ENCODE results near the gene NPW.

The NPW gene

DNA sequence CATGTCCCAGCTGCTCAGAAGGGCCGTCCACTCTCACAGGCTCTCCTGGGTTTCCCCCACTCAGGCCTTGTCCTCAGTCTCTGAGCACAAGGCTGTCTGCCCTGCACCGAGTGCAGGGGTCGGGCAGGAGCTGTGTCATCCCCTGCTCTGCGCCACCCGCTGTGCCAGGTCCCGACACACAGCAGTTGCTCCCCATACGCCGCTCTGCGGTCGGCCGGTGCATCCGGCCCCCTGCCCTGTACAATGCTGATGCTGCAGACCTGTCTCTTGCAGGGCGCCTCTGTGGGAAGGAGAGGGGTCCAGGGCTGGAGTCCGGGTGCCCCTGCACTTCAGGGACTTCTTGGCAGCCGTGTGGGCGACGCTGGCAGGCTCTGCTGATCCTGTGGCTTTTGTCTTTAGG lies 34.3 kb downstream of the NPW start:
- no peak for DNase-seq (ENCODE audit: low read depth)

DNA sequence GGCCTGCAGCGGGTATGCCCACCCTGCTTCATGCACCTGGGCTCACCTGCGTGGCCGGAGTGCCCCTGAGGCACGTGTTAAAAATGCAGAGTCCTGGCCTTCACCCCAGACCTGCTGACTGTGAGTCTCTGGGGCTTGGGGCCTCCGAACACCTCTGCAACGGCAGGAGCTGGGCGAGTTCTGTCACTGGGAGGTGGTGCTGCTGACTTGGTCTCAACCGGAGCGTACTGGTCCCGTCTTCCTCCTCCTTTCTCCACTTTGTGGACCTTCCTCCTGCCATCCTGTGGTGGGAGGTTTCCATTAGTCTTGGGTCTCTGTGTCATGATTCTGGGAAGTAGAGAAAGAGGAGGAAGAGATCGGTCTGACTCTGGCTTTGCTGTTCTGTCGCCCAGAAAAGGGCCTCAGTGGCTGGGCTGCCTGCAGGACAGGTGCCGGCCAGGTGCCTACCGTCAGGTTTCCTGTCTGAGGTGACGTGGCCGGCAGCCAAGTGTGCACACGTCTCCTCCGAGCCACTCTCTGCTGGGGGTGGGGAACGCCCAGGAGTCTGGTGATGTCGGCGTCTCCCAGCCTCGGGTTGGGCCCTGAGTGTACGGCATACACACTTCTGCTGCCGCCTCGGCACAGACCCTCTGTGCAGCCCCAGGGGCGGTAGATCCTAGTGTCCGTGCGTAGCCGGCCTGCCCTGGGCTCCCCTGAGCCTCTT lies 35.1 kb downstream of the NPW start:
- DNase-seq (ENCODE audit: low read depth) = no peak

DNA sequence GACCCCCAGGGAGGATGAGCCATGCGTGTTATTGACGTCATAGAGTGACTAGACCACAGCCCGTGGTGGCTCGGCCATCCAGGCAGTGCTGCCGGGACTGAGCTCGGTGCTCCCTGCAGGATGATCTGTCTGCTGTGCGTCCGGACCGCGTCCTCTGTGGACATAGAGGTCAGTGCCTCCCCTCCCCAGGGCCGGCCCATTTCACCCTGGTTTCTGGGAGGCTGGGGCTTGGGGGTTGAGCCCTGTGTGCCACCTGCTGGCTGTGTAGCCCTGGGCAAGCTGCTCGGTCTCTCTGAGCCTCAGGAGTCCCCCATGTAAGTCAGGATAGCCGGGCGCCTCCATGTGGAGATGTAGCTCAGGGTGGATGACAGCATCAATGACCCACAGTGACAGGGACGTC lies 36.5 kb downstream of the NPW start:
- DNase-seq (ENCODE audit: low read depth) = peak; percentile 25

DNA sequence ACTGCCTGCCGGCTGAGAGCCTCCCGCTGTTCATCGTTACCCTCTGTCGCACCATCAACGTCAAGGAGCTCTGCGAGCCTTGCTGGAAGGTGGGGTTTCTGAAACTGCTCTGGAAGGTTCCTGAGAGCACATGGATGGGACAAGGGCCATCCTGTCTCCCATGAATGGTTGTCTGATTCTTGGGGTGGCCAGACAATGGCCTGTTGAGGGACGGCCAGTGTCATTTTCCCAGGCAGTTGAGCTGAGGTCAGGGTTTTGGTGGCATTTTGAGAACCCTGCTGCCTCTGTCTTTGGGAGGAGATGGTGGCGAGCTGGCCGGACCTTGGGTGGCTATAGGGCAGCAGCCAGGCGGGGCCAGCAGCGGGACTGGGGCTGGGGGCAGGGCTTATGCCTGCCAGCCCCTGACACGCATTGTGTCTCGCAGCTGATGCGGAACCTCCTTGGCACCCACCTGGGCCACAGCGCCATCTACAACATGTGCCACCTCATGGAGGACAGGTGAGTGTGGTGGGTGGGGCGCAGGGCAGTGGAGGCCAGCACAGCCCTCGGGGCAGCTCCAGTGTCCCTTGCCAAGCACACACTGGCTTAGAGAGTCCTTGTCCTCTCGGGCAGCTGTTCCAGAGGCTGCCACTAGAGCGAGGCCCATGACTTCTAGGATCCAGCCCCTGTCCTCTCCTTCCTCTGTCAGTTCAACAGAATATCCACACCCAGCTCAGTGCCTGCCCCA lies 37.3 kb downstream of the NPW start:
- DNase-seq (ENCODE audit: low read depth) = peak; percentile 25

DNA sequence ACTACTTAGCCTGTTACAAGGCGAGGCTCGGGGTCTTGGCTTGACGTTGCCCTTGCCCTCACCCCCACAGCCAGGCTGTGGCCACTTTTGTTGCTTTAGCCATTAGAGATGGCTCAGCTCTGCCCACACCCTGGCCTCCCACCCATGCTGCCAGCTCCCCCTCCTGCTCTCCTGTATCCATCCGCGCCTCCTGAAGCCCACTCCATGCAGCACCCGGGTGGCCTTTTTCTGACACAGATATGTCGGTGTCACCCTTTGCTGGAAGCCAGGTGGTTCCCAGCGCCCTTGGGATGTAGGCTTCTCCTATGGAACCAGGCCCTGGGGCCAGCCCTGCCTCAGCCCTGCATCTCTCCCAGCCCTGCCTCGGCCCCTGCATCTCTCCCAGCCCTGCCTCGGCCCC lies 37.9 kb downstream of the NPW start:
- no peak for DNase-seq (ENCODE audit: low read depth)

DNA sequence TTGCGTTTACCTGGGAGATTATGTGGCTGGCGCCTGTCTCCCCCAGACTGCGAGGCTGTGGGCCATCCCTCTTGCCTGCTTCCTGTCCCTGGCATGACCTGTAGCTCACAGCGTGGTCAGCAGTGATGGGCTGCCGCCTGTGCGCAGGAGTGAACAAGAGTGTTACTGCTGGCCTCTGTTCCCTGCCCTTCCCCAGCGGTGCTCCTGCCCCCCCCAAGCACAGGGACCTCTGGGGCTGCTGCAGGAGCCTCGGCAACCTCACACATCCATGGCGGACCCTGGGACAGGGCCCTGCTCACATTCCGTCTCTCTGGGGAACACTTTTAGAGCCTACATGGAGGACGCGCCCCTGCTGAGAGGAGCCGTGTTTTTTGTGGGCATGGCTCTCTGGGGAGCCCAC lies 38.8 kb downstream of the NPW start:
- DNase-seq (ENCODE audit: low read depth) = no peak

DNA sequence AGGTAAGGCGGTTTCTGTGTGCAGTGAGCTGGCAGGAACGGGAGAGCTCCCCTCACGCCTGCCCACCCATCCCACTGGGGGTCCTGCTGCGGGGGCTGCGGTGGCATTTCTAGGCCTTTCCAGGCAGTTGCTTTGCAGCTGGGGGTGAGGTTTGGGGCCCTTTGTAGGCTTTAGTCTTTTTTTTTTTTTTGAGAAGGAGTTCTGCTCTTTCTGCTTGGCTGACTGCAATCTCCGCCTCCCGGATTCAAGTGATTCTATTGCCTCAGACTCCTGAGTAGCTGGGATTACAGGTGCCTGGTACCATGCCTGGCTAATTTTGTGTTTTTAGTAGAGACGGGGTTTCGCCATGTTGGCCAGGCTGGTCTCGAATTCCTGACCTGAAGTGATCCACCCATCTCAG lies 39.3 kb downstream of the NPW start:
- DNase-seq (ENCODE audit: low read depth) = no peak

DNA sequence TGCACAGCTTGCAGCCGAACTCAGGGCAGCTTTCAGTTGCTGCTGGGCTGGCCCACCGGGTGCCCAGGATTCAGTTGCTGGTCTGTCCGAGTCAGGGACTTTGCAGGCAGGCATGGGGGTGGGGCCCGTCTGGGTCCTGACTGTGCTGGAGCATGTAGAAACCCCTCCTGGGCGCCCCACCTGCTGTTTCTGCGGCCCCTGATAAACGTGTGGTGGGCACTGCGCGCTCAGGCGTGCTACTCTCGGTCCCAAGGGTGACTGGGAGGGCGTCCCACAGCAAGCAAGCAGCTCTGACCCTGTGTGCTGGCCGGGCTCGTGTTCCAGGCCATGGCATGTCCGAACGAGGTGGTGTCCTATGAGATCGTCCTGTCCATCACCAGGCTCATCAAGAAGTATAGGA lies 40.8 kb downstream of the NPW start:
- DNase-seq (ENCODE audit: low read depth) = no peak

DNA sequence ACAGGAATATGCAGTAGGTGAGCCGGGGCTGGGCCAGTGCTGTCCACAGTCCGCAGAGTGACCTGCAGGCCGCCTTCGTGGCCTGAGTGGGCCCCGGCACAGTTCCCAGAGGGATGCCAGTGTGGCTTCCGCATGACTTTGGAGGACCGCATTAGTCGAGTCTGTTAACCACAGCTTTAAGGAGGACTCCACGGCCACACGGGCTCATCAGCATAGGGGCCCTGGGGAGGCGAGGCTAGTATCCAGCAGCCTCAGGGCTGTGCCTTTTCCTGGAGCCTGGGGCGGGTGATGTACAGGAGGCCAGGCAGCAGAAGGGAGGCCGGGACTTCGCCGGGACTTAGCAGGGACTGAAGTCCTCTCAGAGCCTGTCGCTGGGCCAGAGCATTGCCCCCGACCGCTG lies 41.4 kb downstream of the NPW start:
- no peak for DNase-seq (ENCODE audit: low read depth)

DNA sequence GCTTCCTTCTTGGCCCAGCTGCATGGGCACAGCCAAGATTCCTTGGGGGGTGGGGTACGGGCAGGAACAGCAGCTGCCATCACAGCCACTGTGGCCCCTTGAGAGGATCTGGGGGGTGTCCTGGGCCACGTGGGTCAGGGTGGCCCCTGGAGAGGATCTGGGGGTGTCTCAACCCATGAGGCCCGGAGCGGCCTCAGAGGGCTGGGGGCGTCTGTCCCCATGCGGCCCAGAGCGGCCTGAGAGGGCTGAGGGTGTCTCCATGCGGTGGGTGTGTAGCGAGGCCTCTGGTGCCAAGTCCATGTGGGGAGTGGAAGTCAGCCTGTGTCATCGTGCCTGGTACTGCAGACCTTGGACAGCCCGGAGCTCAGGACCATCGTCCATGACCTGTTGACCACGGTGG lies 41.9 kb downstream of the NPW start:
- no peak for DNase-seq (ENCODE audit: low read depth)

DNA sequence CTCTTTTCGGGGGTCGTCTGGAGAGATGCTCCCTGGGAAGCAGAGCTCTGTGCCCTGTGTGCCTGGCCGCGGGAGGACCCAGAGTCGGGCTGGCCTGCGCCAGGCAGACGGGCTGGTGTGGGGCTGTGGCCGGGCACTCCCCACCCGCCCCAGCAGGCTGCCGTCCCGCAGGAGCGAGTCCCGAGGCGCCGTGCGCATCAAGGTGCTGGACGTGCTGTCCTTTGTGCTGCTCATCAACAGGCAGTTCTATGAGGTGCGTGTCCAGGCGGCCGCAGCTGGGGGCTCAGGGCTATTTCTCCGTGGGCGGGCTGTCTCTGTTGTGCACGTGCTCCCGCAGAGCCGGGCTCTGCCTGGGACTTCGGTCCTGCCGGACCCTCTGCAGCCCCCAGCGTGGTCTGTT lies 43.2 kb downstream of the NPW start:
- no peak for DNase-seq (ENCODE audit: low read depth)

DNA sequence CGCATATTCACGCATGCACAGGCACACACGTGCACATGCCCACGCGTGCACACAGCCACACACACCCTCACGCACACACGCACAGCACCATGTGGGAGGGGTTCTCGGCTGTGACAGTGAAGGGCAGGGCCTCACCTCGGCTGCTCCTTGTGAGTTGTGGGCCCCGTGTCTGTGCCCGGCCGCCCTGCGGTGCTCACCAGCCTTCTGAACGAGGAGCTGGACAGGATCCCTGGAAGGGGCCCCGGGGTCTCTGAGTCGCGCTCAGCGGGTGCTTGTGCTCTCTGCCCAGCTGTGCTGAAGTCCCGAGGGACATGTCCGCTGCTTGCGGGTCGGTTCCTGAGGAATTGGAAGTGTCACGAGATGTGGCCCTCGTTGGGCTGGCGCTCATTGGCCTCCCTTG lies 44.3 kb downstream of the NPW start:
- DNase-seq (ENCODE audit: low read depth) = no peak

DNA sequence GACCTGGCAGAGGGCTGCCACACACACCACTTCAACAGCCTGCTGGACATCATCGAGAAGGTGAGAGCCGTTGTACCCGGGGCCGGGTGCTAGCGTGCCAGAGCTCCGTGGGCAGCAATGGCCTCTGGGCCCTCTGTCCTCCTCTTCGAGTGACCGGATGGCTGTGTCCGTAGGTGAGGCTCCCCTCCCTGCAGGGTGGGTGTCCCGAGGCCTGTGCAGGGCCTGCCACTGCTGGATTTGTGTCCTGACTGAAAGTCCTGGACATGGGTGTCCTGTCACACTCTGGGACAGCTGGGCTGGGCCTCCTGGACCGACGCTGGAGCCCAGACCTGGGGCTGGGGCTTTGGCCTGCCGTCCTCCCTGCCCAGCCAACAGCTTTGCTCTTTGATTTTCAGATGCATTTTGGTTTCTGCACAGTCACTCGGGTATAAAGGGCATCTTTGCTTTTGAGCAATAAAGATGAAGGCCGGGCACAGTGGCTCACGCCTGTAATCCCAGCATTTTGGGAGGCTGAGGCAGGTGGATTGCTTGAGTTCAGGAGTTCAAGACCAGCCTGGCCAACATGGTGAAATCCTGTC lies 44.9 kb downstream of the NPW start:
- DNase-seq (ENCODE audit: low read depth) = no peak

DNA sequence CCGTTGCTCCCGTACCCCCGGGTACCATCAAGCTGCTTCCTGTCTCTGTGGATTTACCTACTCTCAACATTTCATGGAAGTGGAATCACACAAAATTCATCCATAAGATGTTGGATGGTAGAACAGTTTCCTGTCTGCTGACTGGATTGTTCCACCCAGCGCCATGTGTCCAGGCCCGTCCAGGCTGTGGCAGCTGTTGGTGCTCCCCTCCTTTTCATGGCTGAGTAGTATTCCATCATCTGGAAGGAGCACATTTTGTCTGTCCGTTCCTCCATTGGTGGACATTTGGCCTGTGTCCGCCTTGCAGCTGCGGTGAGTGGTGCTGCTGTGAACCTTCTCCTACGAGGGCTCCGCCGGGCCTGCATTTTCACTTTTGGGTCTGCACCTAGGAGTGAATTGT lies 46.6 kb downstream of the NPW start:
- no peak for DNase-seq (ENCODE audit: low read depth)
